ENCODE data around the gene METTL6. TPM values are rescaled to one million over a fixed set of nuclear protein-coding genes. Genes with fewer than 3 reads are reported as not detected.

The METTL6 gene
- total RNA-seq, 1 experiment from 2014 or later: 25.6 TPM

- Histone ChIP-seq H3K27ac (ENCODE audit: insufficient read length, low read depth, low read length) (no peak overlapping the region), H4K8ac (replicated peaks; ENCODE audit: insufficient read length, low read depth, low read length) (no peak overlapping the region), H3K9ac (ENCODE audit: extremely low read depth, insufficient read length, low read length) (no peak overlapping the region), H3K56ac (ENCODE audit: insufficient read length, low read depth, low read length) (no peak overlapping the region), H3K14ac (ENCODE audit: insufficient read depth, low read length) (no peak overlapping the region), H3K9me3 (ENCODE audit: control insufficient read depth, low read depth, low read length) (no peaks in the 10 kb centered on the region), H3T11ph (ENCODE audit: low read length) (no peak overlapping the region), H3K23ac (ENCODE audit: insufficient read length, low read depth, low read length) (no peak overlapping the region), H2BK15ac (ENCODE audit: low read depth, low read length) (no peak overlapping the region), H3K4me1 (ENCODE audit: insufficient read depth, low read length) (no peaks in the 10 kb centered on the region), H3K27me3 (ENCODE audit: insufficient read depth, low read length) (no peaks in the 10 kb centered on the region), H2BK5ac (ENCODE audit: insufficient read length, low read length) (no peak overlapping the region), H3K18ac (ENCODE audit: insufficient read length, low read depth, low read length) (no peak overlapping the region), H4K20me1 (ENCODE audit: control insufficient read depth, insufficient read depth, insufficient read length) (no peaks in the 10 kb centered on the region), H2BK20ac (ENCODE audit: low read depth, low read length, poor library complexity, severe bottlenecking) (no peak overlapping the region), H3K23me2 (ENCODE audit: insufficient read length, low read depth, low read length, poor library complexity, severe bottlenecking) (peaks cover 19% of the 10 kb centered on the region), H2BK120ac (ENCODE audit: low read depth, low read length, poor library complexity, severe bottlenecking) (no peak overlapping the region), H2AFZ (ENCODE audit: low read length) (no peak overlapping the region), H3K4me2 (ENCODE audit: insufficient read depth, insufficient read length, low read length) (no peak overlapping the region), H3K4ac (ENCODE audit: low read depth, low read length) (no peak overlapping the region), H3K79me1 (ENCODE audit: insufficient read depth, low read depth, low read length, poor library complexity, severe bottlenecking) (no peaks in the 10 kb centered on the region), H2BK12ac (ENCODE audit: insufficient read length, low read depth, low read length) (no peak overlapping the region), H2AK5ac (ENCODE audit: insufficient read length, low read length) (no peak overlapping the region), H4K91ac (ENCODE audit: insufficient read length, low read depth, low read length) (no peak overlapping the region), H4K5ac (ENCODE audit: insufficient read length, low read depth, low read length) (no peak overlapping the region), H3K79me2 (ENCODE audit: insufficient read depth, low read length) (peaks cover 13% of the 10 kb centered on the region; the same call in 1 of the 2 replicates)
- Mint-ChIP-seq H3K27ac (peak overlapping the region in 1 of 3 experiments; percentile 35; a peak in 1 of 7 replicates), H3K36me3 (ENCODE audit: insufficient read depth in 1 of 3, low read depth in 3 of 3) (peaks cover 12 to 51% (median 50%) of the 10 kb centered on the region in 3 experiments; a peak in 6 of 7 replicates), H3K4me1 (peaks cover 22 to 24% of the 10 kb centered on the region in 2 experiments), H3K9me3 (no peaks in the 10 kb centered on the region), H3K27me3 (ENCODE audit: low read depth) (no peaks in the 10 kb centered on the region; the same call in 1 of the 2 replicates), H3K4me3 (no peak overlapping the region)
- TF ChIP-seq CTCF (conservative IDR thresholded peaks at IDR 0.05): no peak
- WGBS (ENCODE audit: extremely low coverage, insufficient read length, low lambda C conversion rate): no CpG with 5 or more reads among the region's 1 CpG
- no peak for DNase-seq
Measured at GRCh38 chr3:15430624-15431023, 3.3 kb upstream of the METTL6 start.
